Measurements from ENCODE around the gene ANKFN1. TPM values are rescaled to one million over a fixed set of nuclear protein-coding genes. Genes with fewer than 3 reads are reported as not detected.

Gene ANKFN1
- total RNA-seq, 1 donor from 2014 or later: not detected

- Mint-ChIP-seq H3K27ac (no peak overlapping the region), H3K9me3 (no peaks in the 10 kb centered on the region), H3K4me3 (ENCODE audit: low read depth) (no peak overlapping the region), H3K36me3 (ENCODE audit: low read depth) (no peaks in the 10 kb centered on the region), H3K4me1 (ENCODE audit: low read depth) (peaks cover 4% of the 10 kb centered on the region), H3K27me3 (ENCODE audit: low read depth) (peaks cover under 1% of the 10 kb centered on the region)
- DNase-seq (ENCODE audit: low spot score): no peak
- intact Hi-C loops (cut with micrococcal nuclease): no loop called here
Measured at GRCh38 chr17:56426901-56427300, 273.6 kb downstream of the ANKFN1 start.

DNA sequence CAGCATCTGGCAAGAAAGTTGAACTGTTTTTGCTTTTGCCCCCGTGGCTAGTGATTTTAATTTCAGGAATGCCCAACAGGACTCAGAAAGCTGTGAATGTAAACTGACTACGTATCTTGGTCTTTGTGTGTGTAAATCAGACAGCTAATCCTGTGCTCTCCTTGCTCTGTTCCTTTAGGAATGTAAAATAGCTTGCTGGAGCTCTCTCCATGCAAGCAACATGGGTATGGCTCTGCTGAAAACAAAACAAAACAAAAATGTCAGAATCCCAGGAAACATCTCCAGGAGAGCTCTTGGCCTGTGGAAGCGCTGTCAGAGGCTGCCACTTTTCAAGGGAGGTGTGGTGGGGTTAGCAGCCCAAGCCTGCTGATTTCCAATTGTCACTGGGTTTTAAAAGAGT is 278.5 kb downstream of the ANKFN1 start:
- peaks cover 5% of the 10 kb centered on the region for H3K27me3 Mint-ChIP-seq (ENCODE audit: low read depth)
- no peak for DNase-seq (ENCODE audit: low spot score)
- no peak overlapping the region for H3K27ac Mint-ChIP-seq
- no peaks in the 10 kb centered on the region for H3K9me3 Mint-ChIP-seq
- H3K4me1 Mint-ChIP-seq (ENCODE audit: low read depth): no peaks in the 10 kb centered on the region
- no peaks in the 10 kb centered on the region for H3K36me3 Mint-ChIP-seq (ENCODE audit: low read depth)
- intact Hi-C loops (cut with micrococcal nuclease): no loop called here
- H3K4me3 Mint-ChIP-seq (ENCODE audit: low read depth): no peak overlapping the region

DNA sequence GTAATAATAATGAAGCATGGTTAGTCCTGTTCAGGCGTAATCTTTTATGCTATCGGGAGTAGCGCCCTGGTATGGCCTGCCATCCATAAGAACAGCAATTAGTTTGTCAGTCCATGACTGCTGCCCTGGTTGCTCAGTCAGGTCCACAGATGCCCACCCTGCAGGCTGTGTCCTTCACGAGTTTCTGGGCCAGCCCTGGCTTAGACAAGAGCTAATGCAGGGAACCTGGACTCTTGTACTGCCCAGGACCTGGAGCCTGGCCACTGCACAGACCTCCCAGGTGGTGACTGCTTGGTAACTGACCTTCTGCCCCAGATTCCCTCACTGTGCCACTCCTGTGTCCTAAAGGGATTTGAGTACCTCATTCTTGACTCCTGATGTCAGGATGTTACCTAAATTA is 279.2 kb downstream of the ANKFN1 start:
- intact Hi-C loops (cut with micrococcal nuclease): no loop called here
- no peak for DNase-seq (ENCODE audit: low spot score)
- peaks cover 5% of the 10 kb centered on the region for H3K27me3 Mint-ChIP-seq (ENCODE audit: low read depth)
- H3K4me3 Mint-ChIP-seq (ENCODE audit: low read depth): no peak overlapping the region
- H3K4me1 Mint-ChIP-seq (ENCODE audit: low read depth): no peaks in the 10 kb centered on the region
- no peaks in the 10 kb centered on the region for H3K36me3 Mint-ChIP-seq (ENCODE audit: low read depth)
- no peak overlapping the region for H3K27ac Mint-ChIP-seq
- no peaks in the 10 kb centered on the region for H3K9me3 Mint-ChIP-seq

- Mint-ChIP-seq H3K36me3 (ENCODE audit: low read depth) (no peaks in the 10 kb centered on the region), H3K27ac (no peak overlapping the region), H3K4me3 (ENCODE audit: low read depth) (no peak overlapping the region), H3K27me3 (ENCODE audit: low read depth) (peaks cover 12% of the 10 kb centered on the region), H3K9me3 (no peaks in the 10 kb centered on the region), H3K4me1 (ENCODE audit: low read depth) (no peaks in the 10 kb centered on the region)
- DNase-seq (ENCODE audit: low spot score): no peak
- intact Hi-C loops (cut with micrococcal nuclease): no loop called here
Measured at GRCh38 chr17:56434610-56435009, 281.3 kb downstream of the ANKFN1 start.

- Mint-ChIP-seq H3K27me3 (ENCODE audit: low read depth) (peaks cover 14% of the 10 kb centered on the region), H3K9me3 (no peaks in the 10 kb centered on the region)
Measured at GRCh38 chr17:56436142-56436541, 282.9 kb downstream of the ANKFN1 start.

GRCh38 chr17:56440419-56440818 is 287.1 kb downstream of the ANKFN1 start:
- intact Hi-C loops (cut with micrococcal nuclease): no loop called here
- Mint-ChIP-seq H3K36me3 (ENCODE audit: low read depth) (no peaks in the 10 kb centered on the region), H3K4me1 (ENCODE audit: low read depth) (peaks cover 5% of the 10 kb centered on the region), H3K4me3 (ENCODE audit: low read depth) (no peak overlapping the region), H3K9me3 (no peaks in the 10 kb centered on the region), H3K27me3 (ENCODE audit: low read depth) (peaks cover 12% of the 10 kb centered on the region), H3K27ac (no peak overlapping the region)
- no peak for DNase-seq (ENCODE audit: low spot score)

More at GRCh38 chr17:56436142-56436541, 282.9 kb downstream of the ANKFN1 start:
- no peaks in the 10 kb centered on the region for H3K36me3 Mint-ChIP-seq (ENCODE audit: low read depth)
- H3K27ac Mint-ChIP-seq: no peak overlapping the region
- DNase-seq (ENCODE audit: low spot score): no peak
- intact Hi-C loops (cut with micrococcal nuclease): no loop called here
- no peaks in the 10 kb centered on the region for H3K4me1 Mint-ChIP-seq (ENCODE audit: low read depth)
- H3K4me3 Mint-ChIP-seq (ENCODE audit: low read depth): no peak overlapping the region

- Mint-ChIP-seq H3K4me3 (ENCODE audit: low read depth) (no peak overlapping the region), H3K9me3 (no peaks in the 10 kb centered on the region), H3K27ac (no peak overlapping the region)
Measured at GRCh38 chr17:56441308-56441707, 288.0 kb downstream of the ANKFN1 start.

DNA sequence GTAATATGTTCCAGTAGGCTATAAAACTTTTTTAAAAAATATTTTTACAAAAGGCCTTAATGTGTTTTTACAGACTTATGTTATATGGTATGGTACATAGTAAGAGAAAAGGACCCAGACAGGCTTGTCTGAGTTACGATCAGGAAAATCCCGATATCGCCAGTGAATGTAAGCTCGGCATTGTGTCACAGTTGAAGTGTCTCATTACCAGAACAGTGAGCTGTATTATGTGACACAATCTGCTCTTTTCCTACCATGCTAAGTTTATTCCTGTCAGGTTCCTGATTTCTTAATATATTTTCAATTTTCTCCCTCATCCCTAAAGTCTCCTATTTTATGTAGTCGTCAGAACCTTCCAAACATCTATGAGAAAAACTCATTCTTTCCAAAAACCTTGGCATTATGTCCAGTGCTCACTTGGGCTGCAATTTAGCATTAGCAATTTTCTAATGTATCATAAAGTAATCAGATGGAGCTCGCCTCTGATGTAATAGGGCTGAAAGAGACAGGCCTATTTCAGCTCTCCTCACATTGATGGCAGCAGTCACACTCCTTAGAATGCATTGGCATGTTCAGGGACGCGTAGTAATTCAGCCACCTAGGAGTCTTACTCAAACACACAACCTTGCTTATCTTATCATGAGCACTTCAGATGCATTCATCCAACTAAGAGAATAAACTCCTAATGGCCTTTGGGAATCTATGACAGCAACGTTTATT is 292.6 kb downstream of the ANKFN1 start:
- Mint-ChIP-seq H3K4me3 (ENCODE audit: low read depth) (no peak overlapping the region), H3K4me1 (ENCODE audit: low read depth) (peaks cover 5% of the 10 kb centered on the region), H3K9me3 (no peaks in the 10 kb centered on the region), H3K27me3 (ENCODE audit: low read depth) (peaks cover 5% of the 10 kb centered on the region), H3K36me3 (ENCODE audit: low read depth) (no peaks in the 10 kb centered on the region), H3K27ac (no peak overlapping the region)
- intact Hi-C loops (cut with micrococcal nuclease): no loop called here
- DNase-seq (ENCODE audit: low spot score): no peak

More at GRCh38 chr17:56441308-56441707, 288.0 kb downstream of the ANKFN1 start:
- H3K4me1 Mint-ChIP-seq (ENCODE audit: low read depth): peaks cover 5% of the 10 kb centered on the region
- H3K36me3 Mint-ChIP-seq (ENCODE audit: low read depth): no peaks in the 10 kb centered on the region
- no peak for DNase-seq (ENCODE audit: low spot score)
- intact Hi-C loops (cut with micrococcal nuclease): no loop called here
- peaks cover 12% of the 10 kb centered on the region for H3K27me3 Mint-ChIP-seq (ENCODE audit: low read depth)

DNA sequence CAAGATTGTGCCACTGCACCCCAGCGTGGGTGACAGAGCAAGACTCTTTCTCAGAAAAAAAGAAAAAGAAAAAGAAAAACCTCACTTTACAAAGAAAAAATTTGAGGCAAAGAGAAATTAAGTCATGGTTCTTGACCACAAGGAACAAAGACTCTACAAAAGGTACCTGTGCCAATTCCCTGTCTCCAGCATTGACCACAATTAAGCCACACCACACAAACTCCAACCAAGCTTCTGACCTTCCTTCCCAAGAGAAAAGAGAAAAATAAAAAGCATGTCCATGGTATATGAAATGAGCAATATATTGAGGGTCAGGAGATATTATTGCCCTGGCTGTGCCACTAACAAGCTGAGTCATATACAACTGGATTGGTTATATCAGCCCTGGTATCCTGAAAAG is 293.9 kb downstream of the ANKFN1 start:
- peaks cover 5% of the 10 kb centered on the region for H3K4me1 Mint-ChIP-seq (ENCODE audit: low read depth)
- no peaks in the 10 kb centered on the region for H3K9me3 Mint-ChIP-seq
- H3K36me3 Mint-ChIP-seq (ENCODE audit: low read depth): no peaks in the 10 kb centered on the region
- no peak for DNase-seq (ENCODE audit: low spot score)
- no peak overlapping the region for H3K27ac Mint-ChIP-seq
- intact Hi-C loops (cut with micrococcal nuclease): no loop called here
- H3K4me3 Mint-ChIP-seq (ENCODE audit: low read depth): no peak overlapping the region
- peaks cover 8% of the 10 kb centered on the region for H3K27me3 Mint-ChIP-seq (ENCODE audit: low read depth)

DNA sequence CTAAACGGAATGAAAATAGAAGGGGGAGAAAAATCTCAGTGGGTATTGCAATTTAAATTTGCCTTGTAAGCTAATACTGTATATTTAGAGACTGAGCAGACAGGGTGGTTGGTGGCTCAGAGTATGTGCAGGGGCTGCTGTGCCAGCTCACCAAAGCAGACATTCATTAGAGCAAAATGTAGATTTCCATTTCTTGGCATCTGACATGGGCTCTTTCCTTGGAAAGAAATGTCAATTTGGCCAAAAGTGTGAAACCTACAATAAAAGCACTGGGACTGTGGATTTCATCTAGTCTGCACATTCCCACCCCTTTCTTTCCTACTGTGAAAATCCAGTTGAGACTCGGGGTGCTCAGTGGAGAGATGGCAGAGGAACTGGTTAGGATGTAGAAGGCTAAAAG is 295.1 kb downstream of the ANKFN1 start:
- intact Hi-C loops (cut with micrococcal nuclease): no loop called here
- Mint-ChIP-seq H3K9me3 (no peaks in the 10 kb centered on the region), H3K36me3 (ENCODE audit: low read depth) (no peaks in the 10 kb centered on the region)

DNA sequence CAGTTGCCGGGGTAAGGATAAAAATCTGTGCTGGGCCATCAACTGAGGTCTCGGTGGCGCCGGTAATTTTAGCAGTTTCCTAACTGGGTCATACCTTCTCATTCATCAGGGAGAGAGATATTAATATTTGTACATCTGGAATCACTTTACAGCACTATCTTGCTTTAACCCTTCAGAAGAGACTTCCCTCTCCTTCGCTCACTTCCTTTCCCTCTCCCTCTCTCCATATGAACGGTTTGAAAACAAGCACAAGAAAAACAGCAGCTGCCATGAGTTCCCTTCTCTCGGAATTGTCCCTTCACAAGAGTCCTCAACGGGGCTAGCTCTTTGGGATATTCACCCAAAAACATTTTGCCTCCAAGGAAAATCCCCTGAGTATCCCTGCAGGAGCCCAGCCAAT is 295.9 kb downstream of the ANKFN1 start:
- no peaks in the 10 kb centered on the region for H3K9me3 Mint-ChIP-seq
- peaks cover 5% of the 10 kb centered on the region for H3K4me1 Mint-ChIP-seq (ENCODE audit: low read depth)
- no peaks in the 10 kb centered on the region for H3K36me3 Mint-ChIP-seq (ENCODE audit: low read depth)
- no peak overlapping the region for H3K27ac Mint-ChIP-seq
- no peak overlapping the region for H3K4me3 Mint-ChIP-seq (ENCODE audit: low read depth)
- DNase-seq (ENCODE audit: low spot score): no peak
- H3K27me3 Mint-ChIP-seq (ENCODE audit: low read depth): peaks cover 6% of the 10 kb centered on the region
- intact Hi-C loops (cut with micrococcal nuclease): no loop called here

More for the DNA sequence above, 295.1 kb downstream of the ANKFN1 start:
- Mint-ChIP-seq H3K4me1 (ENCODE audit: low read depth) (peaks cover 5% of the 10 kb centered on the region), H3K27me3 (ENCODE audit: low read depth) (peaks cover 6% of the 10 kb centered on the region), H3K4me3 (ENCODE audit: low read depth) (no peak overlapping the region), H3K27ac (no peak overlapping the region)
- no peak for DNase-seq (ENCODE audit: low spot score)

GRCh38 chr17:56451629-56452028 is 298.4 kb downstream of the ANKFN1 start:
- no peak overlapping the region for H3K27ac Mint-ChIP-seq
- H3K4me1 Mint-ChIP-seq (ENCODE audit: low read depth): no peaks in the 10 kb centered on the region
- no peaks in the 10 kb centered on the region for H3K9me3 Mint-ChIP-seq
- intact Hi-C loops (cut with micrococcal nuclease): no loop called here
- peaks cover 4% of the 10 kb centered on the region for H3K27me3 Mint-ChIP-seq (ENCODE audit: low read depth)
- H3K36me3 Mint-ChIP-seq (ENCODE audit: low read depth): no peaks in the 10 kb centered on the region
- H3K4me3 Mint-ChIP-seq (ENCODE audit: low read depth): no peak overlapping the region
- no peak for DNase-seq (ENCODE audit: low spot score)

- intact Hi-C loops (cut with micrococcal nuclease): no loop called here
- Mint-ChIP-seq H3K4me1 (ENCODE audit: low read depth) (no peaks in the 10 kb centered on the region), H3K27ac (no peak overlapping the region), H3K4me3 (ENCODE audit: low read depth) (no peak overlapping the region), H3K36me3 (ENCODE audit: low read depth) (no peaks in the 10 kb centered on the region), H3K27me3 (ENCODE audit: low read depth) (peaks cover 4% of the 10 kb centered on the region), H3K9me3 (no peaks in the 10 kb centered on the region)
- no peak for DNase-seq (ENCODE audit: low spot score)
Measured at GRCh38 chr17:56452461-56452860, 299.2 kb downstream of the ANKFN1 start.

- intact Hi-C loops (cut with micrococcal nuclease): no loop called here
- peaks cover 2% of the 10 kb centered on the region for H3K27me3 Mint-ChIP-seq (ENCODE audit: low read depth)
- no peak overlapping the region for H3K27ac Mint-ChIP-seq
- no peaks in the 10 kb centered on the region for H3K9me3 Mint-ChIP-seq
- H3K36me3 Mint-ChIP-seq (ENCODE audit: low read depth): no peaks in the 10 kb centered on the region
- DNase-seq (ENCODE audit: low spot score): no peak
- no peak overlapping the region for H3K4me3 Mint-ChIP-seq (ENCODE audit: low read depth)
- no peaks in the 10 kb centered on the region for H3K4me1 Mint-ChIP-seq (ENCODE audit: low read depth)
Measured at GRCh38 chr17:56457501-56457900, 304.2 kb downstream of the ANKFN1 start.

All from activated T-helper 2 cell treated with anti-CD3 and anti-CD28 coated beads, Interferon-gamma antibody, Interleukin-2, Interleukin-4, amounts not matched to agents 10 μg/mL and 5 μg/mL and 100 μg/mL, durations not matched to agents 14 hours and 24 hours and 36 hours (primary cell).